ENCODE measurements around the gene CELF3.
A peak's percentile ranks its signal among the peaks of the same experiment; 100 is the strongest.
"Not testable (repeated sequence)": the region's sequence is repeated elsewhere in the genome, so short reads cannot be mapped to it uniquely, and the experiment has no call there.

CELF3 gene

GRCh38 chr1:151684128-151684527 is 32.5 kb downstream of the CELF3 start:
- TF ChIP-seq, protein P1, sequence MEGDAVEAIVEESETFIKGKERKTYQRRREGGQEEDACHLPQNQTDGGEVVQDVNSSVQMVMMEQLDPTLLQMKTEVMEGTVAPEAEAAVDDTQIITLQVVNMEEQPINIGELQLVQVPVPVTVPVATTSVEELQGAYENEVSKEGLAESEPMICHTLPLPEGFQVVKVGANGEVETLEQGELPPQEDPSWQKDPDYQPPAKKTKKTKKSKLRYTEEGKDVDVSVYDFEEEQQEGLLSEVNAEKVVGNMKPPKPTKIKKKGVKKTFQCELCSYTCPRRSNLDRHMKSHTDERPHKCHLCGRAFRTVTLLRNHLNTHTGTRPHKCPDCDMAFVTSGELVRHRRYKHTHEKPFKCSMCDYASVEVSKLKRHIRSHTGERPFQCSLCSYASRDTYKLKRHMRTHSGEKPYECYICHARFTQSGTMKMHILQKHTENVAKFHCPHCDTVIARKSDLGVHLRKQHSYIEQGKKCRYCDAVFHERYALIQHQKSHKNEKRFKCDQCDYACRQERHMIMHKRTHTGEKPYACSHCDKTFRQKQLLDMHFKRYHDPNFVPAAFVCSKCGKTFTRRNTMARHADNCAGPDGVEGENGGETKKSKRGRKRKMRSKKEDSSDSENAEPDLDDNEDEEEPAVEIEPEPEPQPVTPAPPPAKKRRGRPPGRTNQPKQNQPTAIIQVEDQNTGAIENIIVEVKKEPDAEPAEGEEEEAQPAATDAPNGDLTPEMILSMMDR (IDR thresholded peaks at IDR 0.05; ENCODE audit: low read depth, low read length): no peak
- no peak for DNase-seq (ENCODE audit: low read depth in 2 of 2)
- no peak overlapping the region for H3K4me3 ChIP-seq (replicated peaks in 1 of 2; ENCODE audit: low read depth in 2 of 2, low read length in 2 of 2)

- not testable (repeated sequence) for H3K4me3 ChIP-seq (replicated peaks in 1 of 2; ENCODE audit: low read depth in 2 of 2, low read length in 2 of 2); DNase-seq (ENCODE audit: low read depth in 2 of 2)
Measured at GRCh38 chr1:151682901-151683300, 33.7 kb downstream of the CELF3 start.

DNA sequence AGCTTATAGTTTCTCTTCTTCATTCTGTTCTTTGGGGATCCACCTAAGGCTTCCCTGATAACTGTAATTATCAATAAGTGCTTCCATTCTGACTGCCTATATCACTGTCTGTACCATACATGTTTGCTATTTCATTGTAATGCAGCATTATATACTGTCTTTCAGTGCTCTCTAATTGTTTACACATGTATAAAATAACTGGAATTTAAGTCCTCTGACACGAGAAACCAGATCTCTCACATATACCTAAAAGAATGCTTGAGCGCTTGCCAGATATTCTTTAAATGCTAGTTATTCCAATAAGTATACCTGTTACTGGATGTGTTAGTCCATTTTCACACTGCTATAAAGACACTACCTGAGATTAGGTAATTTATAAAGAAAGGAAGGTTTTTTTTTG is 34.7 kb downstream of the CELF3 start:
- no peak for DNase-seq (ENCODE audit: low read depth in 2 of 2)
- TF ChIP-seq, protein P1 (IDR thresholded peaks at IDR 0.05; ENCODE audit: low read depth, low read length): no peak
- no peak overlapping the region for H3K4me3 ChIP-seq (replicated peaks in 1 of 2; ENCODE audit: low read depth in 2 of 2, low read length in 2 of 2)

DNA sequence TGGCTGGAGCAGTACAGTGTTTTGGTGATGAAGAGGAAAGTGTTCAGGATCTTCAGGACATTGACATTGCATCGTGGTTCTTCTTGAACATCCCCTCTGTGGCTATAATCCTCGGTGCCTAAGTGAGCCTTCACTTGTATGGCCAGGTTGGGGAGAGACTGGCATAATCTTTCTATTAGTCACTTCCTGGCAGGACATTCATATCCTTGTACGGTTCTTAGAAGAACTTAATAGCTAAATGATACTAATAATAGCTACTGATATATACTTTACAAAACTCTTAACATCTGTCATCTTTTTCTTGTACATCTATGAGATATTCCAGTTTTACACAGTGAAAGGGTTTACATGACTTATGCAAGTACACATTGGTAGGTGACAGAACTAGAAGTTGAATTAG is 35.8 kb downstream of the CELF3 start:
- TF ChIP-seq, protein P1 (IDR thresholded peaks at IDR 0.05; ENCODE audit: low read depth, low read length): no peak

GRCh38 chr1:151680391-151680790 is 36.2 kb downstream of the CELF3 start:
- TF ChIP-seq, protein P1 (IDR thresholded peaks at IDR 0.05; ENCODE audit: low read depth, low read length): no peak
- H3K4me3 ChIP-seq (replicated peaks in 1 of 2; ENCODE audit: low read depth in 2 of 2, low read length in 2 of 2): no peak overlapping the region
- peak; percentile 3 to 51 for DNase-seq (ENCODE audit: low read depth in 2 of 2)

More for the DNA sequence above, 35.8 kb downstream of the CELF3 start:
- no peak overlapping the region for H3K4me3 ChIP-seq (replicated peaks in 1 of 2; ENCODE audit: low read depth in 2 of 2, low read length in 2 of 2)
- DNase-seq (ENCODE audit: low read depth in 2 of 2): peak; percentile 76 to 92

DNA sequence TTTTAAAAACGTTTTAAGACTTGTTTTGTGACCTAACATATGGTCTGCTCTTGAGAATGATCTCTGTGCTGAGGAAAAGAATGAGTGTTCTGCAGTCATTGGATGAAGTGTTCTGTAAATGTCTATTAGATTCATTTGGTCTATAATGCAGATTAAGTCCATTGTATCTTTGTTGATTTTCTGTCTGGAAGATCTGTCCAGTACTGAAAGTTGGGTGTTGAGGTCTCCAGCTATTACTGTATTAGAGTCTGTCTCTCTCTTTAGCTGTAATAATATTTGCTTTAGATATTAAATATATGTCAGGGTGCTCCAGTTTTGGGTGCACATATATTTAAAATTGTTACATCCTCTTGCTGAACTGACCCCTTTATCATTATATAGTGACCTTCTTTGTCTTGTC is 43.2 kb downstream of the CELF3 start:
- no peak overlapping the region for H3K4me3 ChIP-seq (replicated peaks in 1 of 2; ENCODE audit: low read depth in 2 of 2, low read length in 2 of 2)
- no peak for DNase-seq (ENCODE audit: low read depth in 2 of 2)
- TF ChIP-seq, protein P1 (IDR thresholded peaks at IDR 0.05; ENCODE audit: low read depth, low read length): no peak

DNA sequence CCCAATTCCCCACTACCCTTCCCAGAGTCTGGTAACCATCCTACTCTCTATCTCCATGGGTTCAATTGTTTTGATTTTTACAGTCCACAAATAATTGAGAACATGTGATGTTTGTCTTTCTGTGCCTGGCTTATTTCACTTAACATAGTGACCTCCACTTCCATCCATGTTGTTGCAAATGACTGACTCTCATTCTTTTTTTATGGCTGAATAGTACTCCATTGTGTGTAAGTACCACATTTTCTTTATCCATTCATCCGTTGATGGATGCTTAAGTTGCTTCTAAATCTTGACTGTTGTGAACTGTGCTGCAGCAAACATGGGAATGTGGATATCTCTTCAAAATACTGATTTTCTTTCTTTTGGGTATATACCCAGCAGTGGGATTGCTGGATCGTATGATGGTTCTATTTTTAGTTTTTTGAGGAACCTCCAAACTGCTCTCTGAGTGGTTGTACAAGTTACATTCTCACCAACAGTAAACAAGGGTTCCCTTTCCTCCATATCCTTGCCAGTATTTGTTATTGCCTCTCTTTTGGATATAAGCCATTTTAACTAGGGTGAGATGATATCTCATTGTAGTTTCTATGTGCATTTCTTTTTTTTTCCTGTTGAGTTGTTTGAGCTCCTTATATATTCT is 46.4 kb downstream of the CELF3 start:
- not testable (repeated sequence) for DNase-seq (ENCODE audit: low read depth in 2 of 2); H3K4me3 ChIP-seq (replicated peaks in 1 of 2; ENCODE audit: low read depth in 2 of 2, low read length in 2 of 2)

DNA sequence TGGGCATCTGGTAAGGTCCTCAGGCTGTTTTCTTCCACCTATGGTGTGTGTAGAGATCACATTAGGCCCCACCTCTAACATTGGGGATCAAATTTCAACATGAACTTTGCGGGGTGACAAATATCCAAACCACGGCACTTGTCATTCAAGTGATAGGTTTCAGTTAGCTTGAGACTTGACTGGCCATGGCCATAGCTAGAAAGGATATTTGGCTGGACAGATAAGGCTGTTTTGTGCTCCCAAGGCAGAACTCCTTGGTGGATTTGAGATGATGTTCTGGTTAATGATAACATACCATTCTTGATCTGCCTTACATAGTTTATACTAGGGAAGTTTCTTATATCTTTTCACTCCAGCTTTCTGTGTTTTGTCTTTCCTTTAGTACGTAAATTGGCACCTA is 48.5 kb downstream of the CELF3 start:
- TF ChIP-seq, protein P1 (IDR thresholded peaks at IDR 0.05; ENCODE audit: low read depth, low read length): no peak
- no peak overlapping the region for H3K4me3 ChIP-seq (replicated peaks in 1 of 2; ENCODE audit: low read depth in 2 of 2, low read length in 2 of 2)
- no peak for DNase-seq (ENCODE audit: low read depth in 2 of 2)

Measured in cardiac fibroblast (primary cell).